Activated CD4-positive, alpha-beta T cell treated with anti-CD3 and anti-CD28 coated beads, Interleukin-2, amount 50 U/mL, for 24 hours (primary cell): ENCODE measurements around the gene SORCS1.

Source experiments
- DNase-seq, 2 donors: peaks; one replicate each; pipeline ENCODE4 v3.0.0-alpha.2; 2020; ENCODE audit warnings: low read depth in 1 of 2, low spot score in 1 of 2

The SORCS1 gene

GRCh38 chr10:106680061-106680460, 484.4 kb downstream of the SORCS1 start:
- DNase-seq: no peak

- no peak for DNase-seq
Measured at GRCh38 chr10:106679314-106679713, 485.2 kb downstream of the SORCS1 start.

DNA sequence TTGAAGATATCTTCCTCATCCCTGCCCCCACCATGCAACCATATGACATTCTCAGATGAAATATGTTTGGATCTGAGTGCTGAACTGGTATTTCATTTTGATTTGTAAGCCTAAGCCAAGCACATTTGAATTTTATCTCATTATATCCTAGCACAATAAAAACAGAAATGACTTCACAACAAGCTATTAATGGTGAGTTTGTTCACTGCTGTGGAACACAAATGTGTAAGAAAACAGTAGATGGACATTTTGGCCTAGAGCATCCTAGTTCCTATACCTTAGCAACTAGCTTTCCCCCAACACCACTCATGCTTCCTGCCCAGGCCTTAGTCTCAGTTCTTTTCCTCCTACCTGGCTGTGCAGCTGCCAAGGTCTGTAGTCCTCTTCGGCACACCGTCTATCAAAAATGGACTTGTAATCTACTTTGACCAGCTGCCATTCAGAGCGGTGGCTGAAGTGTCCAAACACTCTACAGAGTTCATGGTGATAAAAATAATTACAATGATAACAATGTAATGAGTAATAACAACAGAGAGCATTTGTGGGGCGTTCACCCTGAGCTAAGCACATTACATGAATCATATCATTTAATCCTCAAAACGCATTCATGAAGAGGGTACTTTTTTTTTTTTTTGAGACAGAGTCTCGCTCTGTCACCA, 491.9 kb downstream of the SORCS1 start:
- no peak for DNase-seq

DNA sequence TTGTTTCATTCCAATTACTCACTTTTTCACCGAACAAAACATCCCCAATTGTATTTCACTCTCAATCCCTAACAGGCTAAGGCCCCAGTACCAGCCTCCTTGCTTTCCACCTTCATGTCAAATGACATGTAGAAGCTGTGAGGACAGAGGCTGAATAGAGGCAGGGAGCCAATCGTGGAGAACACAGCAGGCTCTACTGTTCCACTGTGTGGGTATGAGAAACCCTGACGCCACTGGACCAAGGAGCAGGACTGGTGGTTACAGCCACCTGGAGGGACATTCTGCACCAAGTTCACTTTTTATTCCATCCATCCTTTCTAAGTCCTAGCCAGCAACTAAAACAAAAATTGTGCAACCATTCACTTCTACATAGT, 502.8 kb downstream of the SORCS1 start:
- no peak for DNase-seq

GRCh38 chr10:106661133-106661766, 503.3 kb downstream of the SORCS1 start:
- no peak for DNase-seq

DNA sequence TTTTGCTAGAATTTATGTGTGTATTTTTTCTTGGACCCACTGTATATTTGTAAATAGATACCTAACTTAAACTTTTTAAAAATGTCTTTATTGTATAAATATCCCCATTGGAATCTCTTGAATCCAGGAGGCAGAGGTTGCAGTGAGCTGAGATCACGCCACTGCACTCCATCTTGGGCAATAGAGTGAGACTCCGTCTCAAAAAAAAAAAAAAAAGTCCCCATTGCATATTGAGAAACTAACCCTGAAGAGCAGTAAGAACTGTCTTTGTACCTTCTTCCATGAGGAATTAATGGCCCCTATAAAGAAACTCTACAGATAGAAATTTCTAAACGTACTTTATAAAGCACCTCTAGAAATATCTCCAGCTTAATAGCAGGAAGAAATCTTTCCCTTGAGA, 504.0 kb downstream of the SORCS1 start:
- DNase-seq: no peak

GRCh38 chr10:106655636-106656035, 508.9 kb downstream of the SORCS1 start:
- no peak for DNase-seq

DNA sequence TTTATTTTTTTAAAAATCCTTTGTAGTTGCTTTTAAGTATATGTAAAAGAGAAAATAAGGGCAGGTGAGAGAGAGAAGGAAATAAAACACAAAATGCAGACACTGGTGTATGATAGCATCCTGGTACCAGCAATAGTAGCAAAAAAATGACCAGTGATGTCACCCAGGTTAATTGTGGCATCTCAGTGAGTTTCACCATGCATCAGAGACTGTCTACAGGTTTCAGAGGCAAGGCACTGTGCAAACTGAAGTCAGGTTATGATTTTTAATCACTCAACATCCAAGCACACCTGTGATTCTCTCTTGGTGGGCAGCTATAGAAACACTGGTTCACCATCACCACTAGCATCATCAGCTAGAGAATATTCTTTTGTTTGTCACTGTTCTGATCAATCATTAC, 509.3 kb downstream of the SORCS1 start:
- no peak for DNase-seq

DNA sequence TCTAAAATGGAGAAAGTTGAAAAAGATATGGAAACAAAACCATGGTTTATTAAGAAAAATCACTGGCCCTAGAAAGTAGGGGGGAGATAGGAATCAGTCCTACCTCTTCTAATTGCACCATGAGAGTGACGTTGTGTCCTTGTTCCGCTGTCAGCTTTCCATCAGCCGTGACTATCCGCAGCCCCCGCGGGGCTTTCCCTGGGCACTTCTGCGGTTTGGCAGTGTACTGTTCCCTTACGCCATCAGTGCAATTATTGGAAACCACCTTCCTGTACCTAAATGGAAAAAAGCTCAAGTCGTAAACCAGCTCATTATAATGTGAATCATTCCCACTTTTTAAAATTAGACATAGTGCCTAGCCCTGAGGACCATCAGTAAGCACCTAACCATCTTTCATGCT, 512.2 kb downstream of the SORCS1 start:
- no peak for DNase-seq

GRCh38 chr10:106648534-106649481, 515.7 kb downstream of the SORCS1 start:
- DNase-seq: no peak

- no peak for DNase-seq
Measured at GRCh38 chr10:106643473-106643872, 521.0 kb downstream of the SORCS1 start.

- no peak for DNase-seq
Measured at GRCh38 chr10:106637873-106638272, 526.6 kb downstream of the SORCS1 start.

GRCh38 chr10:106636766-106637491, 527.6 kb downstream of the SORCS1 start:
- no peak for DNase-seq

DNA sequence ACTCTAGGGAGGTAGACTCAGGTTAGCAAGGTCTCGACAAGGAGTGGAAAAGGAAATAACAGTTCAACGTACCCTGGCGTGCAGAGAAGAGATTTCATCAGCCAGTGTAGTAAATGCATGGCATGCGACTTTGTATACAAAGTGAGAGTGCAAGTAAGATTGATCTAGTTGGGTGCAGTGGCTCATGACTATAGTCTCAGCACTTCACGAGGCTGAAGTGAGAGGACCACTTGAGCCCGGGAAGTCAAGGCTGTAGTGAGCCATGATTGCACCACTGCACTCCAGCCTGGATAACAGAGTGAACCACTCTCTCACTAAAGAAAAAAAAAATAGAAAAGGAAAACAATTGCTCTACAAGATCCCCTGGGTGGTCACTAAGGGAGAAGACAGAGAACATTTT, 528.6 kb downstream of the SORCS1 start:
- no peak for DNase-seq

DNA sequence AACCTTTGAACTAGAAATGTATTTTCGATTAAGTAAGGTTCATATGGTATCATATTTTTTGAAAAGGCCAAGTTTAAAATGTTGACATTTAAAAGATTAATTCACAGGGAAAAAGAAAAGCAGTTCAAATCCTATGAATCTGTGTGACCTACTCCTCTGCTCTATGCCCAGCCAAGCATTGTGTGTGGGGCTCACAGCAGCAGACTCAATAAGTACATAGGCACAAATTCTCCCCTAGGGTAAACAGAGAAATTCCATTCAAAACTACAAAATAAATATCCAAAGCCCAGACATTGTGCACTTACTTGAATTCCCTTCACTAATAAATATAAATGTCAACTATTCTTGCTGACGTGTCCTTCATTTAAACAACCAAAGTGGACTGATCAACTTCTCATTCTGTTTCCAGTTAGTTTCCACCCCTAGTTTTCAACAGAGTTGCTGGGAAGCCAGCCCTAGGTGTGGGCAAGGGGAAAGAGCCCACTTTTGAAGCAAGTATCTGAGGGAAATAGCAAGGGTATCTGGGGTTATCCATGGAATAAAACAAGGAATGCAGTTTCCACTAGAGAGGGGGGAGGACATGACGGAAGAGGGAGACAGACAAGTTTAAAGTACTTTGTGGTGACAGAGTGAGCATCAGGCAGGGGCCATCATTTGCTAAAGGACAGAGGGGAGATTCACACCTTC, 533.3 kb downstream of the SORCS1 start:
- no peak for DNase-seq

GRCh38 chr10:106626371-106626770, 538.1 kb downstream of the SORCS1 start:
- DNase-seq: no peak

DNA sequence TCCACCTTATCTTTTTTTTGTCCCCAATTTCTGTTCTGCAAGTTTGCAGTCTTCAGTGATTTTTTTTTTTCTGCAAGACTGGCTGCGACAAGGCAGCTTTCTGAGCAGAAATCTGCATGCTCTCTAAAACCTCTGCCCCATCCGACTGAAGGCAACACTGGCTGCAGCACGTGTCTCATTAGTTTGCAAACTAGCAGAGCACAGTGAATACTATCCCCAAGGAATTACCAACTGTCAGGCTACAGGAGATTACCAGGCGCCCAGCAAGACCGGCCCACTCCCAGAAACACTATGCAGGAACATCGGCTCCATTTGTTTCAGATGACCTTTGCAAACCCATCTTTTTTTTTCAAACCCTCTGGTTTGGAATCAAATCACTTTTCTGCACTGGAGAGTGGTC, 538.8 kb downstream of the SORCS1 start:
- DNase-seq: no peak

DNA sequence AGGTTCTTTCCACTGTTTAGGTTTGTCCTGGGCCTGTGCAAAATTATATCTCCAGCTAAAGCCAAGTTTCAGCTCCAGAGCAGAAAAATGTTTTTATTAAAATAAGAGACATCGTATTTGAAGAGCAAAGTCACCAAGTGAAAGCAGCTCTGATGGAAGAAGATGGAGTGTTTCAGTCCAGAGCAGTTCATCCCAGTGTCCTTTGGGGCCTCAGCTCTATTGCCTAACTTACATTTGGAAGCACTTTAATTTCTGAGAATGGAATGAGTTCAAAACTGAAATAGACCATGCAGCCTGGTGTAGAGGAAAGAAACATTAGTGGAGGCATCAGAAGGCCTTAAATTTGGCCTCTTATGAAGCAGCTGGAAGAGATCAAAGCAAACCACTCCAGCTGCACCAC, 545.2 kb downstream of the SORCS1 start:
- no peak for DNase-seq

GRCh38 chr10:106618646-106619045, 545.9 kb downstream of the SORCS1 start:
- no peak for DNase-seq

DNA sequence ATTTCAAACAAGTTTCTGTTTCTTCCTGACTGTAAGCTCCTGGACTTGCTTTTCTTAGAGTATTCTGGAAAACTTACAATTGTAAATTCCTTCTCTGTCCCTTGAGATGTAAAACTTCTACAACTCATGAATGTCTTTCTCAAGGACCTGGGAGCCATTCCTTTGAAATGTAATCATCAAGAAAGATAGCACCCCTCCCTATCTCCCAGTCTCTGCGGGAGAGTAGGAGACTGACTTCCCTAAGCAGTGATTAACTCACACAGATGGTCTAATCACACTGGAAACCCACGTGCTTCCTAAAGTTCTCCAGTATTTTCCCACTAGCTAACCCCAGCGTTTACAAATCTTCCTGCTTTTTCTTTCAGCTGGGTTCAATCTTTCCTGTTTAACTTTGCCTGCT, 549.4 kb downstream of the SORCS1 start:
- DNase-seq: no peak

GRCh38 chr10:106614293-106614692, 550.2 kb downstream of the SORCS1 start:
- no peak for DNase-seq
